Fibroblast of lung (primary cell): ENCODE measurements around the gene PIK3CD.

Experiments used
- EZH2 ChIP-seq: IDR thresholded peaks from 2 replicates; pipeline ENCODE4 v1.5.1; 2012; ENCODE audit warnings: low read length, control low read depth, mild to moderate bottlenecking; ENCODE audit errors: missing control alignments
- TF ChIP-seq, protein P1 (sequence below), 2 donors: IDR thresholded peaks in 1 of 2; conservative IDR thresholded peaks in 1 of 2; 1 replicate in 1 of 2; 2 replicates in 1 of 2; pipeline ENCODE4 v1.5.1; 2011 to 2012; ENCODE audit warnings: low read length in 2 of 2, control low read depth in 1 of 2, inconsistent platforms in 1 of 2, low read depth in 1 of 2, mild to moderate bottlenecking in 1 of 2

GRCh38 chr1:9766759-9767442 is 115.4 kb downstream of the PIK3CD start:
- TF ChIP-seq, protein P1, sequence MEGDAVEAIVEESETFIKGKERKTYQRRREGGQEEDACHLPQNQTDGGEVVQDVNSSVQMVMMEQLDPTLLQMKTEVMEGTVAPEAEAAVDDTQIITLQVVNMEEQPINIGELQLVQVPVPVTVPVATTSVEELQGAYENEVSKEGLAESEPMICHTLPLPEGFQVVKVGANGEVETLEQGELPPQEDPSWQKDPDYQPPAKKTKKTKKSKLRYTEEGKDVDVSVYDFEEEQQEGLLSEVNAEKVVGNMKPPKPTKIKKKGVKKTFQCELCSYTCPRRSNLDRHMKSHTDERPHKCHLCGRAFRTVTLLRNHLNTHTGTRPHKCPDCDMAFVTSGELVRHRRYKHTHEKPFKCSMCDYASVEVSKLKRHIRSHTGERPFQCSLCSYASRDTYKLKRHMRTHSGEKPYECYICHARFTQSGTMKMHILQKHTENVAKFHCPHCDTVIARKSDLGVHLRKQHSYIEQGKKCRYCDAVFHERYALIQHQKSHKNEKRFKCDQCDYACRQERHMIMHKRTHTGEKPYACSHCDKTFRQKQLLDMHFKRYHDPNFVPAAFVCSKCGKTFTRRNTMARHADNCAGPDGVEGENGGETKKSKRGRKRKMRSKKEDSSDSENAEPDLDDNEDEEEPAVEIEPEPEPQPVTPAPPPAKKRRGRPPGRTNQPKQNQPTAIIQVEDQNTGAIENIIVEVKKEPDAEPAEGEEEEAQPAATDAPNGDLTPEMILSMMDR (conservative IDR thresholded peaks at IDR 0.05 in 1 of 2, IDR thresholded peaks at IDR 0.05 in 1 of 2; ENCODE audit: low read depth in 1 of 2, low read length in 2 of 2): no peak
- no peak for TF ChIP-seq EZH2
